ENCODE data around the gene RASIP1.

The RASIP1 gene

DNA sequence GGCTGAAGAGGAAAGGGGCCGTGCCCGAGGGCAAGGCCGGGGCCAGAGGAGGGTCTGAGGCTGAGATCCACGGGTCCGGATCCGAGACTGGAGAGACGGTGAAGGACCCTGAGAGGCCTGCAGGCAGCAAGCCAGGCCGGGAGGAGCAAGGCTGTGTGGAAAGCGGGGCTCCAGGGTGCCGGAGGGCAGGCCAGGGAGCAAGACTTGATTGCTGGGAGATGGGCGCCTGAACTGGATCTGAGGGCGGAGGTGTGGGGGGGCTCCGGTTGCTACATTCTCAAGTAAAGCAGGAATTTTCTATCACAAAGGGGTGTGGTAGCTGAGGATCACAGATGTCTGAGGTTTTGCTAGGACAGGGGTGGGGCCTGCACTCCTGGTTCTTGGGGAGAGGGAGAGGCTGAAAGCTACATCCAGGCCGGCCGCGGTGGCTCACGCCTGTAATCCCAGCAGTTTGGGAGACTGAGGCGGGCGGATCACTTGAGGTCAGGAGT lies 24.7 kb downstream of the RASIP1 start:
- TF ChIP-seq, protein P1, sequence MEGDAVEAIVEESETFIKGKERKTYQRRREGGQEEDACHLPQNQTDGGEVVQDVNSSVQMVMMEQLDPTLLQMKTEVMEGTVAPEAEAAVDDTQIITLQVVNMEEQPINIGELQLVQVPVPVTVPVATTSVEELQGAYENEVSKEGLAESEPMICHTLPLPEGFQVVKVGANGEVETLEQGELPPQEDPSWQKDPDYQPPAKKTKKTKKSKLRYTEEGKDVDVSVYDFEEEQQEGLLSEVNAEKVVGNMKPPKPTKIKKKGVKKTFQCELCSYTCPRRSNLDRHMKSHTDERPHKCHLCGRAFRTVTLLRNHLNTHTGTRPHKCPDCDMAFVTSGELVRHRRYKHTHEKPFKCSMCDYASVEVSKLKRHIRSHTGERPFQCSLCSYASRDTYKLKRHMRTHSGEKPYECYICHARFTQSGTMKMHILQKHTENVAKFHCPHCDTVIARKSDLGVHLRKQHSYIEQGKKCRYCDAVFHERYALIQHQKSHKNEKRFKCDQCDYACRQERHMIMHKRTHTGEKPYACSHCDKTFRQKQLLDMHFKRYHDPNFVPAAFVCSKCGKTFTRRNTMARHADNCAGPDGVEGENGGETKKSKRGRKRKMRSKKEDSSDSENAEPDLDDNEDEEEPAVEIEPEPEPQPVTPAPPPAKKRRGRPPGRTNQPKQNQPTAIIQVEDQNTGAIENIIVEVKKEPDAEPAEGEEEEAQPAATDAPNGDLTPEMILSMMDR (IDR thresholded peaks at IDR 0.05; ENCODE audit: extremely low read depth, missing control alignments): no peak
- no peak for DNase-seq (ENCODE audit: low spot score)

DNA sequence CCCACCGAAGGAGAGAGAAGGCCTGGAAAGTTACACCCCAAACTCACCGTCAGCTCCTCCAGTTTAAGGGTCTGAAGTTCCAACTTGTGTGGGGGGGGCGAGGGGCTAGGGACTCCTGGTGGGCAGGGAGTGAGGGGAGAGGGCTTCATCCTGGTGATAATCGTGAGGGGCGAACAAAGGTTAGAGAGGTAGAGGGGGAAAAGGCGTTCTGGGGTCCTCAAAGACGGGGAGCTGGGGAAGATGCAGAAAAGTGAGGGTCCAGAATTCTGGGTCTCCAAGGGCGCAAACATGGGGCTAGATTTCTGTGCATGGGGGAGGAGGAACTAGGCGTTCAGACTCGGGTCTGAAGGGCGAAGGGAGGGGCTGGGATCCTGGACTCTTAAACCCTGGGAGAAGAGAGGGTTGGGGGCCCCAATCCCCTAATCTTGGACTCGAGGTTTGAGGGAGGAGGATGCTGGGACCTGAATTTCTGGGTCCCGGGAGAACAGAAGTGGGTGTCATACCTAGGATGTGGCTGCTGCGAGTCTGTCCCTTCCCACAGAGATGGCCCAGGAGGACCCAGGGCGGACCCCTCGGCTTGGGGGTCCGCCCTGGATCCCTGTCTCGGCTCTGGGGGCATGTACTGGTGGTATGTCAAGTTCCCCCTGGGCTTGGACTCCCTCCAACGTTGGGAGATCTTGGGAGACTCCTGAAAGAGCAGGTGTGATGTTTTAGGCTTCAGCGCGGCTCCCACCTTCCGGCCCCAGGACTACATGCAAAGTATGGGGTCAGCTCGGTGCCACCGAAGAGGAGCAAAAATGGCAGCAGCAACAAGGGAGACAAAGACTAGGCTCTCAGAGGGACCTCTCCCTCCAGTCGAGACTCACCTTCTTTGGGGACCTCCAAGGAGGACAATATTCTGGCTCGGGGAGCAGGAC lies 25.4 kb downstream of the RASIP1 start:
- peak; percentile 17 for DNase-seq (ENCODE audit: low spot score)
- TF ChIP-seq, protein P1 (IDR thresholded peaks at IDR 0.05; ENCODE audit: extremely low read depth, missing control alignments): no peak

DNA sequence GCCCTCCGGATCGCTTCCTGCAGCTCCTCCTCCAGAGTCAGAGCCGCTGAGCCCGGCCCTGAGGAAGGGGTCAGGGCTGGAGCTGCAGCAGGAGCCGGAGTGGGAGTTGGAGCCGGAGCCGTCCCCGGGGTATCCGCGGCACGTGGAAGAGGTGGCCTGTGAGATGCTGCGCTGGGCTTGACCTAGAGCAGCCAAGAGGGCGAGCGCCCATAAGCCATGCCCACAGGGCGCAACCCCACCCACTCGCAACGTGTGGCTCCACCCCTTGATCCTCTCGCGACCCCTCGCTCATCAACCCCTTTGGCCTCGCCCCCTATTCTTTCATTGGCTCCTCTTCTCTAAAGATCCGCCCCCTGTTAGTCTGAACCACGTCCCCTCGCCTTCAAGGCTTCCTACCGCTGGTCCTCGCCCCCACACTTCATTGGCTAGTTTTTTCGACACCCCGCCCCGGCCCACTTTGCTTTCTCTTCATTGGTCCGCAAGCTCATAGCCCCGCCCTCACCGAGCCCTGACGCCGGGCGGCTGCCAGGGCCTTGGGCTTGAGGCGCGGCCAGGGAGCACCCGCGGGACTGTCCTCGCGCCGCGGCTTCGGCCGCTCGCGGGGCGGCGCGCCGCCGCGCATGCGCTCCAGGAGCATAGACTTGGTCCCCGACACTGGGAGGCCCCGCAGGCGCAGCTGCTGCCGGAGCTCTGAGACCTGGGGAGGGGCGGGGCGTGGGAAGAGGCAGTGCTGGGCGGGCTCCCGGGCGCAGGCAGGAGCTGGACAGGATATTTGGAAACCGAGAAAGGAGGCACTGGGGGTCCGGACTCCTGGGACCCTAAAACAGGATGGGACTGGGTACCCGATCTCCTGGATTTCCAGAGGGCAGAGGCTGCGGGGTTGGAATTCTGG lies 26.3 kb downstream of the RASIP1 start:
- TF ChIP-seq, protein P1 (IDR thresholded peaks at IDR 0.05; ENCODE audit: extremely low read depth, missing control alignments): no peak
- peak; percentile 99 for DNase-seq (ENCODE audit: low spot score)

DNA sequence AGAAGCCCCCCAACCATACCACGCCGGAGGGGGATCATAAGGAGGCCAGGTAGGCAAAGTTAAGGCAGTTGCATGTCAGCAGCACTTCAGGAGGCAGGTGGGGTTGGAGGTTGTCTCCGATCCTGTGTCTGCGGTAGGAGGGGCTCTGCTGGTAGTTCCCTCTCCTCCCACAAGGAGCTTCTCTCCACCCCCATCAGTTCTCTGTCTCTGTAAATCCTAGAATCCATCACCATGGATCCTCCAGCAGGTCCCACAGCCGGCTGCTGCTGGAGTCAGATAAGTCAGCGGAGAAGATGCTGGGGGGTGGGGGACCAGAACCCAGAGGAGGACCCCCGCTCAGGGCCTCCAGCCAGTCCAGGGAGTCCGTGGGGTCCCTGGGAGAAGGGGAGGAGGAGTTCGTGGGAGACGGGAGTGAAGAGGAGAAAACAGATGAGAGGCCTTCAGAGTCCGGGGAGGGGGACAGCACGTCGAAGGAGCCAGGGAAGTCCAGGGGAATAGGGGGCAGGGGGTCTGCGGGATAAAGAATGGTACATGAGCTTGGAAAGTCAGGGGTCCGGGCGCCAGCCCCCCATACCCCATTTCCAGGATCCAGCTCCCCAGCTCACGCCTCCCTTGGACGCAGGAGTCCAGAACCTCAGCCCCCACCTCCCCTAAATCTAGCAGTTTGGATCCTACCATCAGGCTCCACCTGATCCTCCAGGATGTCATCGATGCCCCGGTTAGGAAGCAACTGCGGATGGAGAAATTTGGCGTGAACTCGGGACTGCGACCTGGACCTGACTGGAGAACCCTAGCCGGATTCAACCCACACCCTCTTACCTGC lies 27.2 kb downstream of the RASIP1 start:
- TF ChIP-seq, protein P1 (IDR thresholded peaks at IDR 0.05; ENCODE audit: extremely low read depth, missing control alignments): no peak
- DNase-seq (ENCODE audit: low spot score): peak; percentile 33

DNA sequence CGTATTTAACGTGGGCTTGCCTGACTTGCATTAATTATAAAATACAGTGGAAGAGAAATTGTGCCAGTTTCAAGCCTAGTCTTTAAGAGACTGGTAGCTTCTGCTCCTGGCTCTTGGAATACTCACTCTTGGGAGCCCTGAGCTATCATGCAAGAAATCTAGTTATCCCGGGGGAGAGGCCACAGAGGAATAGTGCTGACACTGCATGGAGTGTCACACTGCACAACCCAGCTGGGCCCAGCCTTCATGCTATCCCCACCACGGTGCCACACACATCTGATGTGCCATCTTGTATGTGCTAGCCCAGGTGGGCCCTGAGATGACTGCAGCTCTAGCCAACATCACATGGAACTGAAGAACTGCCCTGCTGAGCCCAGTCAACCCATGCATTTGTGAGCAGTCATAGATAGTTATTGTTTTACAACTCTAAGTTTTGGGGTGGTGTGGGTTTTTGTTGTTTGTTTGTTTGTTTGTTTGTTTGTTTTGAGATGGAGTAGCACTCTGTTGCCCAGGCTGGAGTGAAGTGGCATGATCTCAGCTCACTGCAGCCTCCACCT lies 29.2 kb downstream of the RASIP1 start:
- TF ChIP-seq, protein P1 (IDR thresholded peaks at IDR 0.05; ENCODE audit: extremely low read depth, missing control alignments): no peak
- DNase-seq (ENCODE audit: low spot score): no peak

DNA sequence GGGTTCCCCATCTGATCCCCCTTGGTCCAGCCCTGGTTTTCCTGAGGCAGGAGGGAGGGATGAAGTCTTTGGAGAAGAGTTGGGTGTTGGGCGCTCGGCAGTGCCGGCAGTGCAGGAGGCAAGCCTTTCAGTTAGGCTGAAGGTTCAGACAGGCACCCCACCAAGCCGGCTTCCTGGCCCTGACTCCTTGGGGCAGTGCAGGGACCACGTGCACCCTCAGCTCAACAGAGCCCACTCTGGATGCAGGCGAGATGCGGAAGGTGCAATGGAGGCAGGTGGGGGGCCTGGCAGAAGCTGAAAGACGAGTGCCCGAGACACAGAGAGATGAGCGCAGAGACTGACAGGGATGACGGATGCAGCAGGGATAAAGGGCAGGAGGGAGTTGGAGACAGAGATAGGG lies 31.9 kb downstream of the RASIP1 start:
- TF ChIP-seq, protein P1 (IDR thresholded peaks at IDR 0.05; ENCODE audit: extremely low read depth, missing control alignments): no peak
- no peak for DNase-seq (ENCODE audit: low spot score)
